OCI-M2 (cell line): ENCODE results near the gene RELL2.

Experiments used
- DNase-seq: peaks from one replicate; lab custom pipeline; 2025; ENCODE audit not compliant: unreplicated experiment; lab: John Stamatoyannopoulos, UW

RELL2 gene

DNA sequence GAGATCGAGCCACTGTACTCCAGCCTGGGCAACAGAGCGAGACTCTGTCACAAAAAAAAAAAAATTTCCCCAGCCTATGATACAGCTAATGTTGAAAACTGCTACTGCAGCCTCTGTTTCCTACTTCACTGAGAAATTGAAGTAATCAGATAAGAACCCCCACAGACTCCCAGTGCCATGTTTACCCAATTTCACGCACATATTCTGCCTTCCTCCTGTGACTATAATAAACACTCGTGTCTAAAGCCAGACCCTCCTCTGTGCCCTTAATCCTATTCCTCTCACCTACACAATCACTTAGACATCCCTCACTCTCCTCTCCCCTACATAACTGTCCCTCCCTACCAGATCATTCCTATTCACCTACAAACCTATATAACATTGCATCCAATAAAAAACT is 38.9 kb downstream of the RELL2 start:
- DNase-seq: no peak

DNA sequence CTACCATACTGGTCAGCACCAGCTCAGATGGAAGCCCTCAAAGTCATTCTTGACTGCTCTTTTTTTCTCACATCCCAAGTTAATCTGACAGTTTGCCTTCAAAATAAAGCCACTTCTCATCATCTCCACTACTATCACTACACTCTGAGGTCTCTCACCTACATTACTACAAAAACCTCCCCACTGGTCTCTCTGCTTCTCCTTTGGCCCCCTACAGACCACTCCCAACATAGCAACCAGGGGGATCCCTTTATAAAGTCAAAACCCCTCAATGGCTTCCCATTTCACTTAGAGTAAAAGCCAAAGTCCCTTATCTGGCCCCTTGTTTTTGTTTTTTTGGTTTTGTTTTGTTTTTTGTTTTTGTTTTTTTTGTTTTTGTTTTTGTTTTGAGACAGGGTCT is 40.6 kb downstream of the RELL2 start:
- no peak for DNase-seq

DNA sequence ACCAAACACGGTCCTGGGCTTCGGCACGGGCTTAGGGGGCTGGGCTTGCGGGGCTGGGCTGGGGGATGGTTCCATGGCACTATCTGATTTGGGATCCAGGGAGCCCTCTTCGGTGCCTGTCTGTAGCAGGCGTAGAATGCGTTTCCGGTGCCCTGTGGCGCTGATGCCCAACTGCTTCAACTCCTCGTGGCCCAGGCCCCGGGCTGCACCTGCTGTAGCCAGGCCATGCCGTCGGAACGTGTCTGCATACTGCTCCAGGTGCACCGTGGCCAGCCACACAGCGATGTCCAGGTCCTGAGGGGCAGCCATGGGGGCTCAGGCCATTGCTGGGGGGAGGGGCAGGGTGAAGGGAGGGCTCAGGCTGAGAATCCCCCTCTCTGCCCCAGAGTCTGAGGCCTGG is 43.4 kb downstream of the RELL2 start:
- DNase-seq: no peak

DNA sequence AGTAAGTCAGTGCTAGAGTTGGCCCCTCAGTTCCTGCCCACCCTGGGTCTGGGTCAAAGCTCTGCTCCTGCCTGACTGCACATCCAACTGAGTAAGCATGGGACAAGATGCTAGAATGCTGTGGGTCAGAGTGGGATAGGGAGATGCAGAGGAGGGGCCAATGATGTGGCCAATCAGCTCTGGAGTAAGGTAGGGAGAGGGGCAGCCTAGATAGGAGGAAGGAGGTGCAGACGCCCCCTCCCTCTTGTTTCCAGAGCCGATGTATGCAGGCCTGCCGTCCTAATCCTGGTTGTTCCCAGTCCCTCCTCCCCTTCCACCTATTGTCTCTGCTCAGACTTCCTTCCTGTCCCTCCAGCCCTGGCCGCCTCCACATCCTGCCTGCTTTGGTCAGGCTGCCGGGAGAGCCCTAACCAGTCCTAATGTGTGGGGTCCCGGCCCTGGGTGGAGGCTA is 44.0 kb downstream of the RELL2 start:
- DNase-seq: no peak

DNA sequence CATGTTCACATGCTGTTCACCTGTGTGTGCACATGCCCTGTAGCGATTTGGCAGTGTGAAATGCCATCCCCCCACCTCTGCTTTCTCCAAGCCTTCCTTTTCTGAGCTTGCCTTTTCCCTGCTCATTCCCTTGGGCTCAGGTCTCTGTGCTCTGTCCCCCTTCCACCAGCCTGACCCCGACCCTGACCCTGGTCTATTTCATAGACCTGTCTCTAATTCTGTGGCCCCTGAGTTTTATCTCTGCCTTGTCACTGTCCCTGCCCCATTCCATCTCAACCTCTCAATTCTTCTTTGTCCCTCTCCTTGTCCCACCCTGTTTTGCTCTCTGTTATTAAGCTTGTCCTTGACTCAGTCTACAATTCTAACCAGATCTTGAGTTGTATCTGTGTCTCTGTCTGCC is 44.5 kb downstream of the RELL2 start:
- DNase-seq: no peak

DNA sequence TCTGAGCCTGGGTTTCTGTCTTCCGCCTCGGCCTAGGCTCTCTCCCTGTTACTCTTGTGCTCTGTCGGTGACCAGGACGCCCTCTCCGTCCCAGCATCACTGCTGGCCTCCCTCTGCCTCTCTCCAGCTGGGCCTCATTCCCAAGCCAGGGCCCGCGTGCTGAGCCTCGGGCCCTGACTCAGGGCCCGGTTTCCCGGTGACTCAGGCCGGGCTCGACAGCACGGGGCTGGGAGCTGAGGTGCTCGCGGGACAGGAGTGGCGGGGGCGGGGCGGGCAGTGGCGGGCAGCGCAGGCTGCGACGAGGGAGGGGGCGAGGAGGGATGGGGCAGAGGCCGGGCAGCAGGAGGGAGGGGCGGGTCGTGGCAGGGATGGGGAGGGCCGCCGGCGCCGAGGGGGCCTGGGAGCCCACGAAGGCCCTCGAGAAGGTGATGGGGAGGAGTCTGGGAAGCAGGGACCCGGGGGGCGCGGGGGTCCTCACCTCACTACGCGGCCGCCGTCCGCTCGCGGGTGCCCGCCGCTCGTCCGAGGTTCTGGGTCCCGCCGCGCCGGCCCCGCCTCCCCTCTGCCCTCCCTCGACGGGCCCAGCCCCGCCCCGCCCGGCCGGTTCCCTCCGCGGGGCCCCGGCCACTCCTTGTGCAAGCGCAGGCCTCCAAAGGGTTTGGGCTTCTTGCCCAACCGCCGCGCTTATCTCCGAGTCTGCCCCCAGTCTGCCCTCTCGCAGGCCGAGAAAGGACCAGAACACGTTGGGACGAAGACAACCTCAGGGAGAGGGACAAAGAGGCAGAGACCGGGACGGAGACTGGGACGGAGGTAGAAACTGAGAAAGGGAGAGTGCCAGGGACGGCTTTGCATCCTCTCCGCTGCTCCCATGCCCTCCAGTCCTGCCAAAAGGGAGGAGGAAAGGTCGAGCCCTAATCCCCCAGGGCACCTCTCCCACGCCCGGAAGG is 45.2 kb downstream of the RELL2 start, which contains the start of gene ARAP3:
ARAP3 (minus strand) TSS at position 536 of the 947 bp plus-strand sequence. CDS start 1,744 bp downstream, outside the sequence.
- no peak for DNase-seq

DNA sequence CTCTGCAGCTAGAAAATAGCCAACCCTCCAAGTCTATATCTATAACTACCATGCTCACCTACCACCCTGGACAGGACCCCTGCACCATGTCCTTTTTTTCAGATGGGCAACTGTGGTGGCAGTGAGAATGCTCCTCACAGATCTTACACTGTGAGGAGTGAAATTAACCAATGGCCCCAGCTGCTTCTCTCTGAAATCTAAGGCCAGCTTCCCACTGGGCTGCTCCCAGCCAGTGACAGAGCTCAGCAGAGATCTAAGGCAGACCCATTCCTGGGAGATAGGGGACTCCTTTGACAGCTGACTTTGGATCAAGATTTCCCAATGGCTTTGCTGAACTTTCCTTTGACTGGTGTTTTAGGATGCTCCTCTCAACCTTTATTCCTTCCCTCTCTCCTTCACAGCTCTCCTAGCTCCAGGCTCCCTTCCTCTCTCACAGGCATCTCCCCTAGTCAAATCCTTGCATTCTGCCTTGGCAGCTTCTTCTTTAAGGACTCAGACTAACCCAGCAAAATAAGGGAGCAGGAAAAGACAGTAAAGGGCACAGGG is 46.9 kb downstream of the RELL2 start:
- DNase-seq: no peak

DNA sequence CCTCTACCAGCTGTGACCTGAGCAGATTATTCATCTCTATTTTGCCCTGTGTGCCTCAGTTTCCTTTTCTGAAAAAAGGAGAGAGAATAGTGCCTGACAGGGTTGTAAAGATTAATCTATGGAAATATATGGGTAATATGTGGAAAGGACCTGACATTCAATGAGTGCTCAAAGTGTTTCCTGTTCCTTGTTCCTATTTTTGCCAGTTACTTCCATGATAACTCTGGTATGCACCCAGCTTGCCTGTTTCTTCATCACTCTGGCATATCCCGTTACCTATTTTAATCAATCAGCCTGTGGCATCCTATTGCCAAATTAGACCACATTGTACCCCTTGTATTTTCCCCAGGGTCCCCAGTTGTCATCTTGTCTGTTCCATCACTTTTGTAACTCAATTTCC is 48.8 kb downstream of the RELL2 start:
- no peak for DNase-seq

DNA sequence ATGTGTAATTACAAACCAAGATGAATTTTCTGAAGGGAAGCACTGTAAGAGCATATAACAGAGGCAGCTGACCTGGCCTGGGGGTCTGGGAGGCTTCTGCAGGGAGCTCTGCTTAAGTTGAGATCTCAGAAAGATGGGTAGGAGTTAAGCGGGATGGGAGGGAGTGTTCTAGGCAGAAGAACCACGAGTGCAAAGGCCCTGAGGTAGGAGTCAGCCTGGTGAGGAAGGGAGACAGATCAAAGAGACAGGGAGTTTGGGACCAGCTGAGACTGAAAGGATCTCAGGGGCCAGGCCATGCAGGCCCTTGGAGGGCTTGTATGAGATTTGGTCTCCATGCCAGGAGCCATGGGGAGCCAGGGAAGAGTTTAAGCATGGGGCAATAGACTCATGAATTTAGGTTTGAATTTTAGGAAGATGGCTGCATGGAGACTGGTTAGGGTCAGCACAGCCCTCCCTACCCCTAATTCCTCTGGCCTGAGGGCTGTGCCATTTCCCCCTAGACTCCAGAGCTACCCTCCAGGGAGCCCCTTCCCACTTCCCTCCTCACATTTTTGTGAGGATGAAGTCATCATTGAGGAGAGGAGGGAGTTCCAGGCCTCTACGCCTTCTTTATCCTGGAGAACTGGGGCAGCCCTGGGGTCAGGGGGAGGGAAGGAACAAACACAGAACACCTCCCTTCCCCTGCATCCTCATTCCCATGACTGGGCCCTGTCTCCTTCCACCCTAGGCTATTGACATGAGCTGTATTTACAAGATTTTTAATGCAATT is 50.0 kb downstream of the RELL2 start:
- DNase-seq: no peak
